HepG2 (cell line): ENCODE data around the gene SNAP23. TPM values are rescaled to one million over a fixed set of nuclear protein-coding genes. Genes with fewer than 3 reads are reported as not detected.

ENCODE experiments used
- KMT2B ChIP-seq: IDR thresholded peaks from 2 replicates; pipeline ENCODE4 v1.6.1; 2016; ENCODE audit warnings: missing genetic modification reagents, missing compliant biosample characterization
- MAZ ChIP-seq, 2 experiments: sonication (generic) in 1 of 2; formaldehyde crosslinking in 1 of 2; IDR thresholded peaks; 2 replicates each; pipeline versions ENCODE4 v1.5.0 to v1.6.1; 2012 to 2020; ENCODE audit warnings: low read depth in 2 of 2, mild to moderate bottlenecking in 2 of 2, borderline replicate concordance in 1 of 2, improper control_type of control experiment in 1 of 2, low read length in 1 of 2, missing genetic modification reagents in 1 of 2, moderate library complexity in 1 of 2
- ONECUT2 ChIP-seq: sonication (generic); formaldehyde crosslinking; IDR thresholded peaks from 2 replicates; pipeline ENCODE4 v1.4.0; 2020; ENCODE audit warnings: missing genetic modification reagents
- RARG ChIP-seq: sonication (generic); formaldehyde crosslinking; IDR thresholded peaks from 2 replicates; pipeline ENCODE4 v1.4.0; 2020; ENCODE audit warnings: low read depth, mild to moderate bottlenecking, missing genetic modification reagents
- SRSF1 ChIP-seq: fragments of 200-400 bp; formaldehyde crosslinking; optimal IDR thresholded peaks from 2 replicates; pipeline ENCODE3; 2017; ENCODE audit warnings: mild to moderate bottlenecking, low read depth, low read length, moderate library complexity
- TBX2 ChIP-seq: sonication (generic); formaldehyde crosslinking; IDR thresholded peaks from 2 replicates; pipeline ENCODE4 v1.5.0; 2020; ENCODE audit warnings: missing genetic modification reagents, mild to moderate bottlenecking, borderline replicate concordance
- TRIM24 ChIP-seq: sonication (generic); formaldehyde crosslinking; IDR thresholded peaks from 2 replicates; pipeline ENCODE4 v1.8.0; 2022; ENCODE audit warnings: mild to moderate bottlenecking, missing genetic modification reagents
- ZNF10 ChIP-seq: sonication (generic); formaldehyde crosslinking; IDR thresholded peaks from 2 replicates; pipeline ENCODE4 v1.4.0; 2020; ENCODE audit warnings: mild to moderate bottlenecking, low read depth, missing genetic modification reagents, borderline replicate concordance
- ZNF431 ChIP-seq: sonication (generic); formaldehyde crosslinking; IDR thresholded peaks from 2 replicates; pipeline ENCODE4 v1.9.0; 2022; ENCODE audit warnings: missing genetic modification reagents, low read depth, mild to moderate bottlenecking, borderline replicate concordance
- ZNF567 ChIP-seq: sonication (generic); formaldehyde crosslinking; IDR thresholded peaks from 2 replicates; pipeline ENCODE4 v1.8.1; 2023; ENCODE audit warnings: mild to moderate bottlenecking, missing genetic modification reagents, borderline replicate concordance
- polyA plus RNA-seq, 8 experiments: library from polyadenylated mRNA; depleted of rRNA in 3 of 8; stranded (reverse) in 7 of 8; unstranded in 1 of 8; fragments of >200 nt; fragmentation: Illumina TruSeq in 4 of 8; extraction: Trizol in 4 of 8; gene quantifications; 2 replicates each; pipeline versions ENCODE4 v1.2.1 to v1.2.3, GENCODE V29; 2011 to 2016; ENCODE audit warnings: low read depth in 4 of 8, missing spikeins in 1 of 8, mixed read lengths in 1 of 8; ENCODE audit not compliant: insufficient read depth in 1 of 8
- total RNA-seq, 5 experiments: library from RNA; depleted of rRNA; stranded (reverse); fragments of >200 nt; fragmentation: Illumina TruSeq; extraction: Trizol; gene quantifications; 2 replicates each; pipeline ENCODE4 v1.2.3, GENCODE V29; 2016; ENCODE audit warnings: low read depth in 1 of 5
- TF ChIP-seq, protein P1 (sequence below): sonication (generic); formaldehyde crosslinking; IDR thresholded peaks from 2 replicates; pipeline ENCODE4 v1.5.0; 2020; ENCODE audit warnings: mild to moderate bottlenecking, missing genetic modification reagents
- TF ChIP-seq, protein P2 (sequence below): sonication (generic); formaldehyde crosslinking; IDR thresholded peaks from one replicate; pipeline ENCODE4 v1.5.1; 2020; ENCODE audit warnings: mild to moderate bottlenecking, missing genetic modification reagents; ENCODE audit errors: not compliant biosample characterization
- TF ChIP-seq, protein P3 (sequence below): IDR thresholded peaks from 2 replicates; pipeline ENCODE4 v1.6.1; 2016; ENCODE audit warnings: low read depth, borderline replicate concordance
- TF ChIP-seq, protein P4 (sequence below): sonication (generic); formaldehyde crosslinking; IDR thresholded peaks from 2 replicates; pipeline ENCODE4 v1.5.0; 2020; ENCODE audit warnings: mild to moderate bottlenecking, missing genetic modification reagents

The SNAP23 gene
- total and polyA plus RNA-seq, 2 of the 13 experiments (the other 11 are each of a cell fraction or from before 2014, with no cell fraction given), result 37.0 to 101 TPM

DNA sequence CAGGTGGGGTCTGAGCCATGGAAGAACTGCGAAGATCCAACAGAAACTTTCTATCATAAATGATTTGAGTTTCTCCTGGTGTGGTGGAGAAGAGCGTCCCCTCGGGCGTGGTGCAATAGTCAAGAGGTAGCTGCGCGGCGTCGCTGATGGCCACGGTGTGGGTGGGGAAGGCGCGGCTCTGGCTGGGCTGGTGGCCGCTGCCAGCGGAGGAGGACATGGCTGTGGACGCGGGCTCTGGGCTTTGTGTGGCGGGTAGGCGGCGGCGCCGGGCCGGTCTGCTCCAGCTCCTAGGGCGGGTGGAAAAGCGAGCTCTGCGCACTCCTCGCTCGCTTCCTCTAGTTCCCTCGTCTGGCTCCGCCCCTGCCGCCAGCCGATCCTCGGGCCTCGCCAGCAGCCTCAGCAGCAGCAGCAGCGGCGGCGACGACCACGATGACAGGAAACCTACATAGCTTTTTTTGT, 85.9 kb downstream of the SNAP23 start (continued):
- TF ChIP-seq KMT2B, result no peak
- TF ChIP-seq, protein P1, sequence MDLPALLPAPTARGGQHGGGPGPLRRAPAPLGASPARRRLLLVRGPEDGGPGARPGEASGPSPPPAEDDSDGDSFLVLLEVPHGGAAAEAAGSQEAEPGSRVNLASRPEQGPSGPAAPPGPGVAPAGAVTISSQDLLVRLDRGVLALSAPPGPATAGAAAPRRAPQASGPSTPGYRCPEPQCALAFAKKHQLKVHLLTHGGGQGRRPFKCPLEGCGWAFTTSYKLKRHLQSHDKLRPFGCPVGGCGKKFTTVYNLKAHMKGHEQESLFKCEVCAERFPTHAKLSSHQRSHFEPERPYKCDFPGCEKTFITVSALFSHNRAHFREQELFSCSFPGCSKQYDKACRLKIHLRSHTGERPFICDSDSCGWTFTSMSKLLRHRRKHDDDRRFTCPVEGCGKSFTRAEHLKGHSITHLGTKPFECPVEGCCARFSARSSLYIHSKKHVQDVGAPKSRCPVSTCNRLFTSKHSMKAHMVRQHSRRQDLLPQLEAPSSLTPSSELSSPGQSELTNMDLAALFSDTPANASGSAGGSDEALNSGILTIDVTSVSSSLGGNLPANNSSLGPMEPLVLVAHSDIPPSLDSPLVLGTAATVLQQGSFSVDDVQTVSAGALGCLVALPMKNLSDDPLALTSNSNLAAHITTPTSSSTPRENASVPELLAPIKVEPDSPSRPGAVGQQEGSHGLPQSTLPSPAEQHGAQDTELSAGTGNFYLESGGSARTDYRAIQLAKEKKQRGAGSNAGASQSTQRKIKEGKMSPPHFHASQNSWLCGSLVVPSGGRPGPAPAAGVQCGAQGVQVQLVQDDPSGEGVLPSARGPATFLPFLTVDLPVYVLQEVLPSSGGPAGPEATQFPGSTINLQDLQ, result no peak
- TF ChIP-seq, protein P2, sequence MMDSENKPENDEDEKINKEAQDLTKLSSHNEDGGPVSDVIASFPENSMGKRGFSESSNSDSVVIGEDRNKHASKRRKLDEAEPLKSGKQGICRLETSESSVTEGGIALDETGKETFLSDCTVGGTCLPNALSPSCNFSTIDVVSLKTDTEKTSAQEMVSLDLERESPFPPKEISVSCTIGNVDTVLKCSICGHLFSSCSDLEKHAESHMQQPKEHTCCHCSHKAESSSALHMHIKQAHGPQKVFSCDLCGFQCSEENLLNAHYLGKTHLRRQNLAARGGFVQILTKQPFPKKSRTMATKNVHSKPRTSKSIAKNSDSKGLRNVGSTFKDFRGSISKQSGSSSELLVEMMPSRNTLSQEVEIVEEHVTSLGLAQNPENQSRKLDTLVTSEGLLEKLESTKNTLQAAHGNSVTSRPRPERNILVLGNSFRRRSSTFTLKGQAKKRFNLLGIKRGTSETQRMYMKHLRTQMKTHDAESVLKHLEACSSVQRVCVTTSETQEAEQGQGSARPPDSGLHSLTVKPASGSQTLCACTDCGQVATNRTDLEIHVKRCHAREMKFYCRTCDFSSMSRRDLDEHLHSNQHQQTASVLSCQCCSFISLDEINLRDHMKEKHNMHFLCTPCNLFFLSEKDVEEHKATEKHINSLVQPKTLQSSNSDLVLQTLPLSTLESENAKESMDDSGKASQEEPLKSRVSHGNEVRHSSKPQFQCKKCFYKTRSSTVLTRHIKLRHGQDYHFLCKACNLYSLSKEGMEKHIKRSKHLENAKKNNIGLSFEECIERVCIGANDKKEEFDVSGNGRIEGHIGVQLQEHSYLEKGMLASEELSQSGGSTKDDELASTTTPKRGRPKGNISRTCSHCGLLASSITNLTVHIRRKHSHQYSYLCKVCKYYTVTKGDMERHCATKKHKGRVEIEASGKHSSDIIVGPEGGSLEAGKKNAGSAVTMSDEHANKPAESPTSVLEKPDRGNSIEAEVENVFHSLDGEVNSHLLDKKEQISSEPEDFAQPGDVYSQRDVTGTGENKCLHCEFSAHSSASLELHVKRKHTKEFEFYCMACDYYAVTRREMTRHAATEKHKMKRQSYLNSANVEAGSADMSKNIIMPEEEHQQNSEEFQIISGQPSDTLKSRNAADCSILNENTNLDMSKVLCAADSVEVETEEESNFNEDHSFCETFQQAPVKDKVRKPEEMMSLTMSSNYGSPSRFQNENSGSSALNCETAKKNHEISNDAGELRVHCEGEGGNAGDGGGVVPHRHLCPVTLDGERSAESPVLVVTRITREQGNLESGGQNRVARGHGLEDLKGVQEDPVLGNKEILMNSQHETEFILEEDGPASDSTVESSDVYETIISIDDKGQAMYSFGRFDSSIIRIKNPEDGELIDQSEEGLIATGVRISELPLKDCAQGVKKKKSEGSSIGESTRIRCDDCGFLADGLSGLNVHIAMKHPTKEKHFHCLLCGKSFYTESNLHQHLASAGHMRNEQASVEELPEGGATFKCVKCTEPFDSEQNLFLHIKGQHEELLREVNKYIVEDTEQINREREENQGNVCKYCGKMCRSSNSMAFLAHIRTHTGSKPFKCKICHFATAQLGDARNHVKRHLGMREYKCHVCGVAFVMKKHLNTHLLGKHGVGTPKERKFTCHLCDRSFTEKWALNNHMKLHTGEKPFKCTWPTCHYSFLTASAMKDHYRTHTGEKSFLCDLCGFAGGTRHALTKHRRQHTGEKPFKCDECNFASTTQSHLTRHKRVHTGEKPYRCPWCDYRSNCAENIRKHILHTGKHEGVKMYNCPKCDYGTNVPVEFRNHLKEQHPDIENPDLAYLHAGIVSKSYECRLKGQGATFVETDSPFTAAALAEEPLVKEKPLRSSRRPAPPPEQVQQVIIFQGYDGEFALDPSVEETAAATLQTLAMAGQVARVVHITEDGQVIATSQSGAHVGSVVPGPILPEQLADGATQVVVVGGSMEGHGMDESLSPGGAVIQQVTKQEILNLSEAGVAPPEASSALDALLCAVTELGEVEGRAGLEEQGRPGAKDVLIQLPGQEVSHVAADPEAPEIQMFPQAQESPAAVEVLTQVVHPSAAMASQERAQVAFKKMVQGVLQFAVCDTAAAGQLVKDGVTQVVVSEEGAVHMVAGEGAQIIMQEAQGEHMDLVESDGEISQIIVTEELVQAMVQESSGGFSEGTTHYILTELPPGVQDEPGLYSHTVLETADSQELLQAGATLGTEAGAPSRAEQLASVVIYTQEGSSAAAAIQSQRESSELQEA, result peak; percentile 57
- no peak for TF ChIP-seq TRIM24 (CRISPR knock-in tag)
- no peak for TF ChIP-seq ZNF567 (CRISPR knock-in tag)
- TF ChIP-seq RARG (CRISPR knock-in tag), result no peak
- no peak for TF ChIP-seq SRSF1
- TF ChIP-seq, protein P3, sequence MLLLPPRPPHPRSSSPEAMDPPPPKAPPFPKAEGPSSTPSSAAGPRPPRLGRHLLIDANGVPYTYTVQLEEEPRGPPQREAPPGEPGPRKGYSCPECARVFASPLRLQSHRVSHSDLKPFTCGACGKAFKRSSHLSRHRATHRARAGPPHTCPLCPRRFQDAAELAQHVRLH (CRISPR knock-in tag), result no peak
- TF ChIP-seq, protein P4, sequence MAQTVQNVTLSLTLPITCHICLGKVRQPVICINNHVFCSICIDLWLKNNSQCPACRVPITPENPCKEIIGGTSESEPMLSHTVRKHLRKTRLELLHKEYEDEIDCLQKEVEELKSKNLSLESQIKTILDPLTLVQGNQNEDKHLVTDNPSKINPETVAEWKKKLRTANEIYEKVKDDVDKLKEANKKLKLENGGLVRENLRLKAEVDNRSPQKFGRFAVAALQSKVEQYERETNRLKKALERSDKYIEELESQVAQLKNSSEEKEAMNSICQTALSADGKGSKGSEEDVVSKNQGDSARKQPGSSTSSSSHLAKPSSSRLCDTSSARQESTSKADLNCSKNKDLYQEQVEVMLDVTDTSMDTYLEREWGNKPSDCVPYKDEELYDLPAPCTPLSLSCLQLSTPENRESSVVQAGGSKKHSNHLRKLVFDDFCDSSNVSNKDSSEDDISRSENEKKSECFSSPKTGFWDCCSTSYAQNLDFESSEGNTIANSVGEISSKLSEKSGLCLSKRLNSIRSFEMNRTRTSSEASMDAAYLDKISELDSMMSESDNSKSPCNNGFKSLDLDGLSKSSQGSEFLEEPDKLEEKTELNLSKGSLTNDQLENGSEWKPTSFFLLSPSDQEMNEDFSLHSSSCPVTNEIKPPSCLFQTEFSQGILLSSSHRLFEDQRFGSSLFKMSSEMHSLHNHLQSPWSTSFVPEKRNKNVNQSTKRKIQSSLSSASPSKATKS (CRISPR knock-in tag), result no peak
- peak; percentile 71; the same call in 1 of the 2 replicates for TF ChIP-seq TBX2 (CRISPR knock-in tag)
- no peak for TF ChIP-seq MAZ (IDR thresholded peaks at IDR 0.05; ENCODE audit: borderline replicate concordance, low read depth, low read length)
- peak; percentile 55; the same call in 1 of the 2 replicates for TF ChIP-seq MAZ (CRISPR knock-in tag; IDR thresholded peaks at IDR 0.05; ENCODE audit: low read depth)
- TF ChIP-seq ONECUT2, result no peak
- TF ChIP-seq ZNF431 (CRISPR knock-in tag), result no peak
- TF ChIP-seq ZNF10 (CRISPR knock-in tag), result no peak
